GM19463 (cell line): ENCODE measurements around the gene NIT2.
A peak's percentile ranks its signal among the peaks of the same experiment; 100 is the strongest.

ENCODE experiments used
- ATAC-seq: cut with Tn5 transposase; IDR thresholded peaks from one replicate; pipeline ENCODE4 v1.9.1; 2021; ENCODE audit warnings: mild to moderate bottlenecking, moderate library complexity; ENCODE audit not compliant: unreplicated experiment

Gene NIT2

DNA sequence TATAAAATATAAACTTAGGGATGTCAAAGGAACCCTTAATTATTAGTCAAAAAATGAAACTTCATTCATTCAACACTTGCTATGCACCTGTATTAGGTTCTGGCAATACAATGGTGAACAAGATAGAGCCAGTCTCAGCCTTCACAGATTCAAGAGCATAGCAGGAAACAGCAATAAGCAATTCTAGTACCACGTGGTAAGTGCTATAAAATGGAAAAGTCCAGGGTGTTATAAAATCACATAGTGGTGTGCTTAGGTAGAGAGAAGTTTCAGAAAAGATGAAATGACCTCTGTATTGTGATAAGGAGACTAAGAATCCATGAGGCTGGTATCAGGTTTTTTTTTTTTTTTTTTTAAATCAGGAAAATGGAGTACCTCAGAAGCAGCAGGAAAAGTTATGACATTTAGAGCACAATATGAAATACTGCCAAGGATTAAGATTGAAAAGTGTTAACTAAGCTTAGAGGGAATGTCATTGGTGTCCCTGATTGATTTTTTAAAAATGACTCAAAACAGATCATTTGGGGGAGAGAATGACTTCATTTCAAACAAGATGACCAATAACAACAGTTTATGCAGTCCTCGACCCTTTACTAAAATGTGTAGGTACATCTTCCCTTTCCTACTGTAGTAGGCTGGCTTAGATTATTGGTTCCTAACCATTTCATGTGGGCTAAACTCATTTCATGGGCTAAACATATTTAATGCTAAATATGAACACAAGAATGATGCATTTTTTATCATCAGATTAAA lies 61.3 kb downstream of the NIT2 start:
- ATAC-seq: no peak

DNA sequence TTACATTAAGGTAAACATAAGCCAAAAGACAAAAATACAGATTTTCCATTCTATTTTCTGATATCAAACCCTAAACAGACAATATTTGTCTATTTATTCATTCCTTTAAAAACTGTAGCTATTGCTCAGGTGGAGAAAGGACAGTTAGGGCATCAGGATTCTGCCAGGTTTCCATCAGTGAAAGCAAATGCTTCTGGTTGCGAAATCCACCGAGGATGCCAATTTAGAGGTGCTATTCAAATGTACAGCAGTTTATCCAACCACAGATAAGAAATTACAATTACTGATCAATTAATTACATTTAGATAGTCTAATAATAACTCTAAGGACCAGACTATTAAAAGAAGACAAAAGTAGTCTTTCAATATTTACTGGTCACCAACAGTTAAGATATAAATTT lies 62.4 kb downstream of the NIT2 start:
- ATAC-seq: no peak

DNA sequence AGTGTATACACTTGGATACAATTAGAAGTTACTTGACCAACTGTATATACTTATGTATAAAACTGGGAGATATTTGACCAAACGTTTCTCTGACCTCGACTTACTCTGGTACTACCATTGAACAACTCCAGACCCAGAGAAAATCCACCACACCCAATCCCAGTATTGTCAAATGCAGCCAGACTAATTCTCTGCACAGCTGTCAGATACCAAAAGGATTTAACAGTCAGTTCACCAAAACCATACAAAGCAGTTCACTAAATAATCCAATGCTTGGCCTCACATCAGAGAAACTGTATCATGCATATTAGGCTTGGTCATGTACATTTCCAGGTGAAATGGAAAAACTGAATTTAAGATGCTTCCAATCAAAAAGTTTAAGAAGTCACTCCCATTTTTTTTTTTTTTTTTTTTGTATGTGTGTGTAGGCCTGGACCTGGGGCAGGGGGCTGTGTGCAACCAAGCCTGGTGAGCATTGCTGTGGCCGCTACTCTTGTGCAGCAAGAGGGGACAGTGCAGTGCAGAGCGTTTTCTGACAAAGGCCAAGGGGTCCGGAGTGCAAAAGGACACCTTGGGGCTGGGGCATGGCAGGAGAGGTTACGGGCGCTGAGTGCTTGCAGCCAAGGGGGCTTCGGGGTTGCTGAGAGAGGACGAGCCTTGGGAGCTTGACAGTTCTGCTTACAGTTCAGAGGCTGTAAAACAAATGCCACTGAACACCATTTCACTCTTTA lies 64.9 kb downstream of the NIT2 start:
- ATAC-seq: no peak

DNA sequence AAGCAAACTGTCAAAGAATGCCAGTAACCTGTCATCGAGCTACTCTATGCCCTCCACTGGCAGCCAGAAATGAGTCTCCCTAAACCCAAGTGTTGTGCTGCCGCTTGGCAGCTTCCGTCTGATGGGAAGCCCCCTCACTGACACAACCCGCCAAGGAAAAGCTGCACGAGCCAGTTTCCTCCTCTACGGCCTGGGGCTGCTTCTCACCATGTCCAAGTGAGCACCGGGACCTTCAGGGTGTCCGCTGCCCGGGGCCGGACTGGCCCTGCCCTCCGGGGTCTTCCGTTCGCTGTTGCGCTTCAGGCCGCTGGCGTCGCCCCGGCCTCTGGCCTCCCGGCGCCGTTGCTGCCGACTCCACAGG lies 65.8 kb downstream of the NIT2 start:
- ATAC-seq: peak; percentile 11

DNA sequence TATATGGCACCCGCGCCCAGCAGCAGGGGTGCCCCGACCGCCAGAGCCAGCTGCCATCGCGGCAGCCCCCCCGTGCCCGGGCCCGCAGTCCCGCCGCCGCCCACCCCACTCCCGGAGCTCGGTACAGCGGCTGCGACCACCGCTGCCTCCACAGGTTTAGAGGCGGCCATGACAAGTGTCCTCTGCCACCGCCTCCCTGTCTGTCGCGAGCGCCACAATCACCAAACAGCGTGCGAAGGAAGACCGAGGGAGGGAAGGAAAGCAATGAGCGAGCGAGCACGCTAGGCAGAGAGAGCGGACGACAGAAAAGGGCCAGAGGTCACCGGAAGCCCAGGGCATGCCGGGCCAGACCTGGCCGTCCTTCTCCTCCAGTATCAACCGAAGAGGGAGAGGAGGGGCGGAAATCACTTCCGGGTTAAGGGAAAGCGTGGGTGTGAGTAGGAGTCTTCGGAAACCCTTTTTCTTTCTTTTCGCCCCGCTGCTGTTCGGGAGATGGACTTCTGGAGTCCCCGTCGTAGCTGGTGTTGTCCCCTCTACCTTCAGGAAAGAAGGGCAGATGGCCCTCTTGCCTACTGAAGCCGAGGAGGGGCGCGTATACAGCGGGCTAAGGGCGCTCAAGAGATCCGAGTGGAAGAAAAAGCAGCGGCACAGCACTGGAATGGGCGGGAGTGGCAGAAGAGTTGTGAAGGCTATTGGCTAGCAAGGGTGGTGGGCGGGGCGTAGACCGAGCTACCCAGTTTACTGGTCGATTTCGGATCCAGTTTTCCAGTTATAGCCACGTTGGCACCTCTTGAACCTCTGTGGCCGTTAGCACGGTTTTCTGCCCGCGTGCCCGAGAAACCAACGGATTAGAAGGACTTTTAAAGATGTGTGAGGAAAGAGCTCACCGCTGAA lies 66.5 kb downstream of the NIT2 start, which contains the start of the genes LNP1 and TOMM70:
Gene LNP1 (plus strand): TSS at position 760 of the 894 bp plus-strand sequence. CDS start 28,191 bp downstream, outside the sequence.
Gene TOMM70 (minus strand): TSS at position 310 of the 894 bp plus-strand sequence. CDS start 140 bp downstream, at position 170.
- peak; percentile 88 for ATAC-seq

DNA sequence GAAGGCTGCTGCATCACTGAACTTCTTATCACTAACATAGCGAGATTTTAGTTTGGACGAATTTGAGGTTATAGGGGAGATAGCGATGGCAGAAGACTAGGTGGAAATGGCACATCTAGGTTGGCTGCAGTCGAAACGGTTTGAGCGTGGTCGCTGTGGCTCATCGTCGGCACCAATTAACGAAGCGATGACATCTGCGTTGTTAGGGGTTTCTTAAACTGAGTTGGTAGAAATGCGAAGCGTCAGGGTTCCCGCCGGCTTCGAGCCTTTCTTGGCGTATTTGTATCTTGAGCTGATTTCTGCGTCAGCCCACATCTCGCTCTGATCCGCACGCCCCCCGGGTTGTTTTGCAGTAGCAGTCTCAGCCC lies 67.1 kb downstream of the NIT2 start:
- peak; percentile 8 for ATAC-seq

DNA sequence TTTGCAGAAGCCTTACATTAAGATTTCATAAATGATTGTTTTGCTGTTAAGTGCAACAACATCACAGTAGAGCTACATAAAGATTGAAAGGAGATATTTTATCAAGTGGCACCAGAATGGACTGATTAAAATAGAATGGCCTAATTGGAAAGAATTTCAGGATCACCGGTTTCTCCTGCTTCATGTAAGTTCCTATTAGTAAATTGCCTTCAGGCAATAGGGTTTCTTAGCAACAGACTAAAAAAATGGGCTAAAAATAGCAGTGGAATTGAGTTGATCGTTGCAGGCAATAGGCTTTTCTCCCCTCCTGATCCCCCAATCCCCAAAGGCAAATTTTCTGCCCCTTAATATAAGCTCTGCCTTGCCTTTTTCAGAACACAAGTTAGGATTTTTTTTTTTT lies 67.7 kb downstream of the NIT2 start:
- ATAC-seq: no peak

DNA sequence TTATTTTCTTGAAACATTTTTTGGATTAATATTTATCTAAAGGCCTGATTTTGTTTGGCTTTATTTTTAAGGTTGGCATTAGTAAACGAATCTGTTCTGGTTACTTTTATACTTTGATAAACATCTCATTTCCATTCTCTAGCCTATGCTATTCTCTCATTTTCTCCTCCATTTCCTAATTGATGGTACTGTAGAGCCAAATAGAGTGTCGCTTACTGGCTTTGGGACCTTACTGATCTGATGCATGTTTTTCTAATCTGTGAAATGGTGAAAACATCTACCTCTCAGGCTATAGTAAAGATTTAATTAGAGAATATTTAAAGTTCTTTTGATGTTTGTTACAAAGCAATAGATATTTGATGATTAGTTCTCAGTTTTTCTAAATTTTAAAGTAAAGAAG lies 68.3 kb downstream of the NIT2 start:
- ATAC-seq: no peak

DNA sequence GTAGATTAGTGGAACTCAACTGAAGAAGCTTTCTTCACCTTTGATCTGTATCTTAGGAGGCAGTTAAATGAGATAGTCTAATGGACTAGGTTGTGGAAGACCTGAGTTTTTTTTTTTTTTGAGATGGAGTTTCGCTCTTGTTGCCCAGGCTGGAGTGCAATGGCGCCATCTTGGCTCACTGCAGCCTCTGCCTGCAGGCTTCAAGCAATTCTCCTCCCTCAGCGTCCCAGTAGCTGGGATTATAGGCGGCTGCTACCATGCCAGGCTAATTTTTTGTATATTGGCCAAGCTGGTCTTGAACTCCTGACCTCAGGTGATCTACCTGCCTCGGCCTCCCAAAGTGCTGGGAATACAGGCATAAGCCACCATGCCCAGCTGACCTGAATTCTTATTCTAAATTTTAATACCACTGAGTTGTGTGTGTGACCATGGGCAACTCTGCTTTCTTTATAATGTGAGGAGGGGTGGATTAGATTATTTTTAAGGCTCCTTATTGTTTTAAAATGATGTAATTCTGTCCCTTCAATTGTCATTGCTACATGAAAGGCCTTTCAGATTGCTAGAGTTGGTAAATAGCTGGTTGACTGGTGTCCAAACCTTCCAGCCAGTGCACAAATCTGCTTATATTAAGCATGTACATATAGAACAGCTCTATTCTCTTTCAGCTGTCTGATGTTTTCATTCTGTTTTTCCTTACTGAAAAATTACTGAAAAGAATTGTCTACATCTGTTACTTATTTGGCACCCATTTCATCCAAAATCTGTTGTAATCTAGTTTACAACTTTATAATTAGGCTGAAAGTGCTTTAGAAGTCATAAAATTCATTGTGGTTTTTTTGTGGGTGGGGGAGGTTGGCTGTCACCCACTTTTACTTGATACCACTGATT lies 69.0 kb downstream of the NIT2 start:
- no peak for ATAC-seq

DNA sequence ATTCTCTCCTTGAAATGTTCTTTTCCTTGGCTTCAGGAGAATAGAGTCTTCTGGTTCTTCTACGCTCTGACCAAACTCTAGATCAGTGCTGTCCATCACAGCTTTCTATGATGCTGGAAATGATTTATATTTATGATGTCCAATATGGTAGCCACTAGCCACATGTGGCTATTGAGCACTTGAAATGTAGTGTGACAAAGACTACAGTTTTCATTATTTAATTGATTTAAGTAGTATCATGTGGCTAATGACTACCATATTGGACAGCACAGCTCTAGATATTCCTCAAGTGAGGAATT lies 69.6 kb downstream of the NIT2 start:
- ATAC-seq: no peak

DNA sequence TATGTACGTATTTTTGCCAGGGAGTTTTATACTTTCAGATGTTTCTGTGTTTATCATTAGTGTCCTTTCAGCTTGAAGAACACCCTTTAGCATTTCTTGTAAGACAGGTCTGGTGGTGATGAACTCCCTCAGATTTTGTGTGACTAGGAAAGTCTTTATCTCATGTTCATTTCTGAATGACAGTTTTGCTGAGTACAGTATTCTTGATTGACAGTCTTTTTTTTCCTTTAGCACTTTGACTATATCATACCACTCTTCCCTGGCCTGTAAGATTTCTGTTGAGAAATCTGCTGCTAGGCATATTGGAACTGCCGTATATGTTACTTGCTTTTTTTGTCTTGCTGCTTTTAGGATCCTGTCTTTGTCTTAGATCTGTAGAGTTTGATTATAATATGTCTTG lies 72.6 kb downstream of the NIT2 start:
- no peak for ATAC-seq

DNA sequence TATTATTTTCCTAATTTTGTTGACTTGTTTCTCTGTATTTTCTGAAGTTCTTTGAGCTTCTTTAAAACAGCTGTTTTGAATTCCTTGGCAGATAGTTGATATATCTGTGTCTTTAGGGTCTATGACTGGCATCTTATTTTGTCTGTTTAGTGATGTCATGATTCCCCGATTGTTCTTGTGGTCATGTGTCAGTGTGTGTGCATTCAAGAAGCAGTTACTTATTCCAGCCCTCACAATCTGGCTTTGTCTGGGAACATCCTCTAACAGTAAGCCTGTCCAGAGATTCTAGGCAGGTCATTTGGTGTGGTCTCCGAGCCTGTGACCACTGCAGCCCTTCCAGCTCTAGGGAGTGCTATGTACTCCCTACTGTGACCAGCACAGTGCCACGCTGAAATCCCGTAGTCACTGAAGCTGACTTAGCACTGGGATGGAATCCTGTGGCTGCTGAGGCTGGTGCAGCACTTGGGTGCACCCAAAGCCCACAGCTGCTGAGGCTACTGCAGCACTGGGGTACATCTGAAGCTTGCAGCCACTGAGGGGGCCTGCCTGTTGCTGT lies 73.5 kb downstream of the NIT2 start:
- ATAC-seq: no peak
